Right cardiac atrium (tissue), 5 donors: ENCODE results near the gene KCNH4. TPM values are rescaled to one million over a fixed set of nuclear protein-coding genes. Genes with fewer than 3 reads are reported as not detected.
"Not testable (repeated sequence)": the region's sequence is repeated elsewhere in the genome, so short reads cannot be mapped to it uniquely, and the experiment has no call there.

Experiments
- ATAC-seq, 2 donors: fragments of 200-7000 bp; cut with Tn5 transposase; one replicate each; pipeline versions ENCODE4 v1.8.0 to v1.9.1; 2020; ENCODE audit warnings: moderate library complexity in 2 of 2, mild to moderate bottlenecking in 1 of 2
- DNase-seq, 3 donors: peaks; one replicate each; pipeline ENCODE4 v3.0.0-alpha.2; 2020
- H3K27ac ChIP-seq: one replicate; pipeline ENCODE4 v1.5.1; 2013; ENCODE audit warnings: mild to moderate bottlenecking, low read length, control low read depth, moderate library complexity
- H3K27me3 ChIP-seq: one replicate; pipeline ENCODE4 v1.6.1; 2013; ENCODE audit not compliant: control insufficient read depth, insufficient read depth
- H3K4me1 ChIP-seq: one replicate; pipeline ENCODE4 v1.6.1; 2013; ENCODE audit warnings: low read length; ENCODE audit not compliant: control insufficient read depth, insufficient read depth
- H3K4me3 ChIP-seq: one replicate; pipeline ENCODE4 v1.5.1; 2013; ENCODE audit warnings: low read length, control low read depth
- H3K9me3 ChIP-seq: one replicate; pipeline ENCODE4 v1.6.1; 2013; ENCODE audit warnings: low read length; ENCODE audit not compliant: control insufficient read depth
- WGBS: extraction: QIAGEN DNeasy Blood & Tissue Kit; methylation state at CpG from one replicate; pipeline ENCODE4 v1.1.7; 2013; 5-methylcytosine and 5-hydroxymethylcytosine counted together
- intact Hi-C, 4 donors: fragments of 100-400 bp; cut with DNase I; formaldehyde crosslinking; loops; one replicate each; pipeline versions ENCODE4 v1.11.0 to v1.14.0; 2022 to 2023
- polyA plus RNA-seq: library from polyadenylated mRNA; stranded (reverse); fragments of 200-250 nt; gene quantifications from one replicate; pipeline ENCODE4 v1.2.3, GENCODE V29; 2013
- total RNA-seq, 4 donors: library from RNA; stranded (reverse); fragmentation: NEBNext Ultra II Directional; extraction: Animal tissue kit (Norgen Biotek cat#: 25700); gene quantifications; one replicate each; pipeline ENCODE4 v1.2.1, GENCODE V29; 2021
- donor health status: healthy with polysubstance abuse.
- donor health status: DM: no; HTN: yes; CAD: no.
- donor health status: DM: no; HTN: no; CAD: no.
- donor health status: DM: no; HTN: yes; CAD: no; lungs with severe emphysema.
- donor health status: DM: yes; HTN: yes; CAD: no.

Gene KCNH4
- total and polyA plus RNA-seq, 5 donors = 0.06 to 0.28 (median 0.14) TPM; not detected in 1

GRCh38 chr17:42210046-42210445 is 29.1 kb upstream of the KCNH4 start:
- no peak overlapping the region for H3K27ac ChIP-seq
- H3K9me3 ChIP-seq = no peaks in the 10 kb centered on the region
- DNase-seq (no peak), ATAC-seq (no peak)
- H3K27me3 ChIP-seq = no peaks in the 10 kb centered on the region
- no peak overlapping the region for H3K4me3 ChIP-seq
- 87% methylated on average over 6 of the region's 6 CpGs for WGBS
- H3K4me1 ChIP-seq = no peaks in the 10 kb centered on the region
- intact Hi-C loops = no loop called here

- H3K27me3 ChIP-seq, H3K4me1 ChIP-seq, DNase-seq, H3K9me3 ChIP-seq, H3K4me3 ChIP-seq, ATAC-seq, intact Hi-C loops, H3K27ac ChIP-seq: not testable (repeated sequence)
- WGBS = 73% methylated on average over 8 of the region's 8 CpGs
Measured at GRCh38 chr17:42206153-42206612, 25.2 kb upstream of the KCNH4 start.

GRCh38 chr17:42203354-42203753 is 22.4 kb upstream of the KCNH4 start:
- H3K4me3 ChIP-seq = no peak overlapping the region
- intact Hi-C loops = no loop called here
- H3K27ac ChIP-seq = no peak overlapping the region
- ATAC-seq = no peak
- WGBS = 100% methylated on average over 2 of the region's 2 CpGs
- H3K27me3 ChIP-seq = no peaks in the 10 kb centered on the region
- DNase-seq = no peak
- H3K9me3 ChIP-seq = no peaks in the 10 kb centered on the region
- H3K4me1 ChIP-seq = peaks cover 4% of the 10 kb centered on the region

- intact Hi-C loops = no loop called here
- Histone ChIP-seq H3K4me3 (no peak overlapping the region), H3K27ac (no peak overlapping the region), H3K27me3 (no peaks in the 10 kb centered on the region), H3K4me1 (peaks cover 4% of the 10 kb centered on the region), H3K9me3 (no peaks in the 10 kb centered on the region)
- no peak for ATAC-seq
- 97% methylated on average over 5 of the region's 5 CpGs for WGBS
- no peak for DNase-seq
Measured at GRCh38 chr17:42202696-42203095, 21.8 kb upstream of the KCNH4 start.

- WGBS = 95% methylated on average over 6 of the region's 6 CpGs
- Histone ChIP-seq H3K4me3 (no peak overlapping the region), H3K4me1 (peaks cover 4% of the 10 kb centered on the region), H3K9me3 (no peaks in the 10 kb centered on the region), H3K27ac (no peak overlapping the region), H3K27me3 (no peaks in the 10 kb centered on the region)
- intact Hi-C loops = no loop called here
- no peak for DNase-seq
- no peak for ATAC-seq
Measured at GRCh38 chr17:42202159-42202558, 21.2 kb upstream of the KCNH4 start.

- Histone ChIP-seq H3K4me3 (no peak overlapping the region), H3K27me3 (no peaks in the 10 kb centered on the region), H3K9me3 (no peaks in the 10 kb centered on the region), H3K4me1 (peaks cover 4% of the 10 kb centered on the region), H3K27ac (no peak overlapping the region)
- DNase-seq = no peak
- WGBS = 87% methylated on average over 10 of the region's 10 CpGs
- intact Hi-C loops = no loop called here
- ATAC-seq = no peak
Measured at GRCh38 chr17:42201458-42201772, 20.5 kb upstream of the KCNH4 start.

GRCh38 chr17:42200706-42201457 is 19.9 kb upstream of the KCNH4 start:
- Histone ChIP-seq H3K4me3 (no peak overlapping the region), H3K4me1 (peaks cover 4% of the 10 kb centered on the region), H3K27ac (peak overlapping the region; percentile 37), H3K27me3 (no peaks in the 10 kb centered on the region), H3K9me3 (no peaks in the 10 kb centered on the region)
- peak; percentile 78 to 87 (median 85) for DNase-seq
- 30% methylated on average over 14 of the region's 14 CpGs for WGBS
- ATAC-seq = peak; percentile 93 to 95
- intact Hi-C loops = no loop called here

GRCh38 chr17:42199416-42200011 is 18.6 kb upstream of the KCNH4 start:
- H3K9me3 ChIP-seq = no peaks in the 10 kb centered on the region
- DNase-seq (no peak), ATAC-seq (no peak)
- no peak overlapping the region for H3K27ac ChIP-seq
- H3K27me3 ChIP-seq = no peaks in the 10 kb centered on the region
- intact Hi-C loops = no loop called here
- H3K4me3 ChIP-seq = no peak overlapping the region
- 74% methylated on average over 12 of the region's 12 CpGs for WGBS
- peaks cover 4% of the 10 kb centered on the region for H3K4me1 ChIP-seq

- ATAC-seq = no peak
- 81% methylated on average over 4 of the region's 4 CpGs for WGBS
- intact Hi-C loops = no loop called here
- no peak for DNase-seq
- Histone ChIP-seq H3K27me3 (no peaks in the 10 kb centered on the region), H3K9me3 (no peaks in the 10 kb centered on the region), H3K4me1 (peaks cover 4% of the 10 kb centered on the region), H3K4me3 (no peak overlapping the region), H3K27ac (no peak overlapping the region)
Measured at GRCh38 chr17:42198897-42199296, 18.0 kb upstream of the KCNH4 start.

GRCh38 chr17:42197564-42198156 is 16.7 kb upstream of the KCNH4 start:
- WGBS = 93% methylated on average over 8 of the region's 8 CpGs
- DNase-seq (no peak), ATAC-seq (no peak)
- Histone ChIP-seq H3K27ac (no peak overlapping the region), H3K4me3 (no peak overlapping the region), H3K4me1 (peaks cover 4% of the 10 kb centered on the region), H3K9me3 (no peaks in the 10 kb centered on the region), H3K27me3 (no peaks in the 10 kb centered on the region)
- intact Hi-C loops = no loop called here
